Subcutaneous adipose tissue (tissue), 4 donors: Measurements from ENCODE around the gene SIRPA. TPM values are rescaled to one million over a fixed set of nuclear protein-coding genes. Genes with fewer than 3 reads are reported as not detected.

Source experiments
- total RNA-seq, 4 donors: library from RNA; depleted of rRNA; stranded (reverse); fragments of >200 nt; gene quantifications; one replicate each; pipeline ENCODE4 v1.1.0, GENCODE V29; 2016
- TF ChIP-seq, protein P1 (sequence below): fragments of 450-650 bp; IDR thresholded peaks from one replicate; pipeline ENCODE4 v1.5.1; 2016; ENCODE audit warnings: low read depth, mild to moderate bottlenecking, control low read depth, antibody characterized with exemption, moderate library complexity

SIRPA gene
- total RNA-seq, 4 donors from 2014 or later, result 35.0 to 101 (median 53.1) TPM

DNA sequence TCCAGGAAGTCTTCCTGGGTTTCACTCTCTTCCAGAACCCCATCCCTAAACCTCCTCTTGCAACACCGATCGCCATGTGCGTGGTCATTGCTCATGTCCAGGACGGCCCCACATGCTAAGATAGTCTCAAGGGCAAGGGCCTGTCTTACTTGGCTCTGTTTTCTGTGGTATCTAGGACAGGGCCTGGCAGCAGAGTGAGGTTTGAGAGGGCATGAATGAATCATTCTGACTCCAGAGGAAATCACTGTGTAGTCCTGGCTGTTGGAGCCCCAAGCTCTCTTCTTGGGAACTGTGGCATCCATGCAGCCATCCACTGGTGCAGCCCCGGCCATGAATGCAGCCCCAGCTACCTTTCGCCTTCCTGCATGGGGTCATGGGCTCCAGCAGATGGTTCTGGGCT is 12.4 kb downstream of the SIRPA start:
- TF ChIP-seq, protein P1, sequence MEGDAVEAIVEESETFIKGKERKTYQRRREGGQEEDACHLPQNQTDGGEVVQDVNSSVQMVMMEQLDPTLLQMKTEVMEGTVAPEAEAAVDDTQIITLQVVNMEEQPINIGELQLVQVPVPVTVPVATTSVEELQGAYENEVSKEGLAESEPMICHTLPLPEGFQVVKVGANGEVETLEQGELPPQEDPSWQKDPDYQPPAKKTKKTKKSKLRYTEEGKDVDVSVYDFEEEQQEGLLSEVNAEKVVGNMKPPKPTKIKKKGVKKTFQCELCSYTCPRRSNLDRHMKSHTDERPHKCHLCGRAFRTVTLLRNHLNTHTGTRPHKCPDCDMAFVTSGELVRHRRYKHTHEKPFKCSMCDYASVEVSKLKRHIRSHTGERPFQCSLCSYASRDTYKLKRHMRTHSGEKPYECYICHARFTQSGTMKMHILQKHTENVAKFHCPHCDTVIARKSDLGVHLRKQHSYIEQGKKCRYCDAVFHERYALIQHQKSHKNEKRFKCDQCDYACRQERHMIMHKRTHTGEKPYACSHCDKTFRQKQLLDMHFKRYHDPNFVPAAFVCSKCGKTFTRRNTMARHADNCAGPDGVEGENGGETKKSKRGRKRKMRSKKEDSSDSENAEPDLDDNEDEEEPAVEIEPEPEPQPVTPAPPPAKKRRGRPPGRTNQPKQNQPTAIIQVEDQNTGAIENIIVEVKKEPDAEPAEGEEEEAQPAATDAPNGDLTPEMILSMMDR, result no peak

DNA sequence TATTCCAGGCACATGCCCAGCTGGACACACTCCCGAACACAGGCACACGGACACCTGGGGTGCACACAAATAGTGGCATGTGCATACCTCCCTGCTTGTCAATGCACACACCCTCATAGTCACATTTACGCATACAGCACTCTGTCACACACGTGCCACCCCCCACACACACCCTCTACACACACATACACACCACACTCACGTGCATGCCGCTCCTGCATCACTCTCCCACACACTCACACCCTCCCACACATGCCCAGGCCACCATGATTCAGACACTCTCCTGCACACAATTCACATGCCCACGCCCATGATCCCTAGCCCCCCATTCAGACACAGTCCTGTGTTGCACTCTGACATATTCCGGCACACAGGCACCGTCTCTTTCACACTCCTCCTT is 13.0 kb downstream of the SIRPA start:
- TF ChIP-seq, protein P1, result no peak

DNA sequence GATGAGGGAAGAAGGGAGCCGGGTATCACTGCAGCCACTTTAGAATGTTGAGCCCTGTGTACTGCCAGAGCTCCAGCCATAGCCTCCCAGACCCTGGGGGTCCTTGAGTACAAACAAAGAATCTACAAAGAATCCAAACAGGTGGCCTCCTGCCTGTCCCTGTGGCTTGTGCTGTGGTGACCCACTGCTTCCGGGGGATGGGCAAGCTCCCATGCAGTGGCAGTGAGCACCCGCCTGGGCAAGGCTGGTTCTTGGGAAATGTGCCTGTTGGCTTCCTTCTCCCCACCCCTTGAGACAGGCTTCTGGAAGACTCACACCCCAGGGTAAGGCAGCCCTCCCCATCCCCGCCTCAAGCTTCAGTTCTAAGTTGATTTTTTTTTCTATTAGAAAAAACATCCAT is 13.9 kb downstream of the SIRPA start:
- TF ChIP-seq, protein P1, result no peak

DNA sequence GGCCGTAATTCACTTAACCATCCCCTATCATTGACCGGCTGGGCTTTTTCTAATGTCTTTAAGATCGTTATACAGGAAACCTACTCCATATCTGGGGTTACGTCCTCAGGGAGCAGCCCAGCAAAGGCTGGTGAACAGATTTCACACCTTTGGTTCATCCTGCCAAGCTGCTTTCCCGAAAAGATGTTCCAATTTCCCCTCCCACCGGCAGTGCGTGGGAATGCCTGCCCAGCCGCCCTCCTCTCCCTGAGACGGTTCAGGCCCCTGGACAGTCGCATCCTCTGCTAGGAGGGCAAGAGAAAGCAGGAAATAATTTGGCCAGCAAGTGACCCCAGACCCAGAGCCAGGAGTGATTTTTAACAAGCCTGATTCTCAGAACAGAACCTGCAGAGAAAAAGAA is 16.3 kb downstream of the SIRPA start:
- TF ChIP-seq, protein P1, result no peak

DNA sequence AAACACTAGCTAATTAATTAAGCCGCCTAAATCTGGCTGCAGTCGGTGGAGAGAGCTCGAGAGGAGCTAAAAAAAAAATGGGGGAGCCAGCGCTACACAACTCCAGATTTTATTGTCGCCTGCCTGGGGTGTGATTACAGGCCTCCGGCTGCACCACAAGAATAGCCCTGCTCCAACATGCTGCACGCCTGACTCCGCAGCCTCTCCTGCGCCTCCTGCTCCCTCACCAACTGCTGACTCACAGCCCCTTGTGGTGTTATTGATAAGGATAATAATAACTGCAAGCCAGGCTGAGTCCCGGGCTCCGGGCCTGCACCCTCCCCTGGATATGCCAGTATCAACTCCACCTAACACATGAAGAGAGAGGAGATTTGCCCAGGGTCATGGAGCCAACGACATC is 16.8 kb downstream of the SIRPA start:
- TF ChIP-seq, protein P1, result no peak

DNA sequence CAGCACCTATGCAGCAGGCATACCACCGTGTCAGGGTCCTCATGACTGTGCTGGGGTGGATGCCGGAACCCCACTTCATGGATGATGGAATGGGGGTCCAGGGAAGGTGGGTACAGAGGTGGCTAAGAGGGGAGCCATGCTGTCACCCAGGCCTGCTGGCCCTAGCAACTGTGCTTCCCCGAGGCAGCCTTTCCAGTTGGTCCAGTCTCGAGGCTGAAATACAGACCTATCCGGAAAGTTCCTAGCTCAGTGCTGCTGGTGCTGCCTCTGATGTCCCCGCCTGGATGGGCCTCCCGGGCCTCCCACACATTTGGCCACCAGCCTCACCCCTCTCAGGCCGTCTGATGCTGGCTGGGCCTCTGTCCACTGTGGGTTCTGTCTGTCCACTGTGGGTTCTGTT is 17.4 kb downstream of the SIRPA start:
- TF ChIP-seq, protein P1, result no peak

DNA sequence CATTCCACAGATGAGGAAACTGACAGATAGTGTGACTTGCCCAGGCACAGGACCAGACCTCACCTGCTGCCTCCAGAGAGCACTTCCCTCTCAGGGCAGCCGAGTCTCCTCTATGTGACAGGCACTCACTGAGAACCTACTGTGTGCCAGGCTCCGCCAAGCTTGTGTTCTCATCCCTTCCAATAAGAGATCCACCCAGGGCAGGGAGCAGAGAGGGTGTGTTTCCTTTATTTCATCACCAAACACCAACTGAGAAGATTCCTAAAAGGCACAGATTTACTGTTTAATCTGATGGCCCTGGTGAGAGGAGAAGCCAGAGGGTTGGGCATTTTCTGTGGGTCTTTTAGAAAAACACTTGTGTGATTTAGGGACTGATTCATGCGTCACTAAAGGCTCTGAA is 20.5 kb downstream of the SIRPA start:
- TF ChIP-seq, protein P1, result no peak
